Skin of body (tissue), 2 donors: ENCODE data around the gene MACROH2A1. TPM values are rescaled to one million over a fixed set of nuclear protein-coding genes. Genes with fewer than 3 reads are reported as not detected.

Experiments used
- DNase-seq: peaks from one replicate; lab custom pipeline; 2025; lab: John Stamatoyannopoulos, UW
- total RNA-seq: library from RNA; depleted of rRNA; stranded (reverse); fragments of >200 nt; gene quantifications from one replicate; pipeline ENCODE4 v1.2.3, GENCODE V29; 2014

Gene MACROH2A1
- 127 TPM for total RNA-seq

DNA sequence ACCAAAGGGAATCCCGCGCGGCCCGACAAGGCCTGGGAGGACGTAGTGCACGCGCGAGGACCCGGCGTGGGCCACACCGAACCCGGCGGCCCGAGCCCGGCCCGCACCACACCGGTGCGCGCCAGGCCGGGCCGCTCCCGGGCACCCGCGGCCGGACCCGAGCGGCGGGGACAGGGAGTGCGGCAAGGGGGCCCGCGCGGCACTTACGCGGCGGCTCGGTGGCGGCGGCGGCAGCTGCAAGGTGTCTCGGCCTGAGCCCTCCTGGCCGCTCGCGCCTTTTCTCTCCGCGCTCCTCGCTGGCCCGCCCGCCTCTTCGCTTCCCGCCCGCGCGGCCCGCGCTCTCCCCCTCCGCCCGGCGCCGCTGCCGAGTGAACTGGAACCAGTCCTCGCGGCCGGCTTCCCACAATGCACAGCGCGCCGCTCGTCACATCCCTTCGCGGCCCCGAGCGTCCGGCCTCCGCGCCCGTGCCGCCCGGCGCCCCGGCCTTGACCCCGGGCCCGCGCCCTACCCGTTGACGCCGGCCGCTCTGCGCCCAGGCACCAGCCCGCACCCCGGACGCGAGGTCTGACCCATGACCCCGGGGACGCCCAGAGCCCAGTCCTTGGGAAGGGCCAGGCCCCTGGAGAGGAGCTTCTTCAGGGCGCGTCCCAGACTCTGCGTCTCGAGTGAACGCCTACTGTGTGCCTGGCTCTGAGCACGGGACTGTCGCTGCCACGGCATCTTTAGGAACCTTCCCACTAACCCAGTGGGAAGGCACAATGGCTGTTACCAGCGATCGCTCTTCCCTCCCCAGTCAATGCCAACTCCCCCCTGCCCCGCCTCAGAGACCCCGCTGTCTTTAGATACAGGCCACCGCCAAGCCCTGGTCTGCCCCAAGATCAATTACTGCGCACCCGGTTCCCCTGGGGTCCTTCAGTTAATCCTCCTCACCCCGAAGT lies at the start of gene MACROH2A1:
Gene MACROH2A1, minus strand, starts transcription at position 377 of the 939 bp plus-strand sequence. CDS start 10,138 bp downstream, outside the sequence.
- DNase-seq, result peak; percentile 27

DNA sequence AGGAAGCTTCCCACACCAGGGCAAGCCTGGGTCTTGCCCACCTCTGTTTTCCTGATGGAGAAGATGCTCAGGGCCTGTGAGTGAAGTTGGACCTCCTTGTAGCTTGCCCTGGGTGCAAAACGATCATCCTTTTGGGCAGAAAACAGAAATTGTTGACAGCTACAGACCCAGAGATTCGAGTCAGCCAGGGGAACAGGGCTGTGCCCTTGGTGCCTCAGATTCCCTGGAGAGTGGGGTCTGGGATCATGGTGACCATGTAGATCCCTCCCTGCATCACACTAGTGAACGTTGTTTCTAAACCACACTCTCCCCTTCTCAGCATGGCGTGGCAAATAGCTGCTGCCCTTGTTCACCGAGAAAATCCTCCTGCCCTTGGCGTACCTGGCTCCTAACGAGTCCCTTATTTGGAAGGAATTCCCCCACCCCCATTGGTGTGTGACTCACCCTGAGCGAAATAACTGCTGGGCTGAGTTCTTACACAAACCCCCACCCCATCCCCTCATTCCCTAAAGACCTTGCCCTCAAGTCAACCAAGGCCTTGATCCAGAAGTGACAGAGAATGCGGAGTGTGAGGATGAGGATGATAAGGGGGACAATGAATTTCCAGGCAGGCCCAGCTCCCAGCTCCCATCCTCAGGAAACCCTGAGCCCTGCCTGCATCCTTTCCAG lies 49.2 kb upstream of the MACROH2A1 start:
- DNase-seq, result no peak

DNA sequence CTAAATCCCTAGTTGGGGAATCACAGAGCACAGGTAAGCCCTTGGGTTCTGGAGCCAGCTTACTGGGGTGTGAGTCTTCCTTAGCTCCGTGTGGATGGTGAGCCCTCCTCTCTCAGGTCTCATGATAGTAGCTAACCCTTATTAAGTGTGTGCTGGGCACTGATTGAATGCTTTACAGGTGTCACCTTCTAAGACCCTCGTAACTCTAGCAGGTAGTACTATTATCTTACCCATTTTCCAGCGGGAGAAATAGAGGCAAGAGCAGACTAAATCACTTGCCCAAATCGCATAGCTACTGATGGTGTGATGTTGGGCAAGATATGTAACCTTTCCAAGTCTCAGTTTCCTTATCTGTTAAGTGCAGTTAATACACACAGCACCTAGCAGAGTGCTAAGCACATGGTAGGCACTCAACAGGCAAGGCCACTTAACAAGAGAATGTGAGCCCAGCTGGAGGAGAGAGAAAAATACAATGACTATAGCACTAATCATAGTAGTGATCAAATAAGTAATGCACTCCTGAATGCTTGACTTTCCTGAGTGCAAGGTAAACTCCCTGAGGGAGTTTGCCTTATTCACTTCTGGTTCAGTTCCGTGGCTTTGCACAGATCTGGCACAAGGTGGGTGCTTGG lies 48.4 kb upstream of the MACROH2A1 start, which contains the start of gene DCANP1:
Gene DCANP1, minus strand, starts transcription at position 51 of the 632 bp plus-strand sequence. CDS start 240 bp downstream, outside the sequence.
- no peak for DNase-seq

DNA sequence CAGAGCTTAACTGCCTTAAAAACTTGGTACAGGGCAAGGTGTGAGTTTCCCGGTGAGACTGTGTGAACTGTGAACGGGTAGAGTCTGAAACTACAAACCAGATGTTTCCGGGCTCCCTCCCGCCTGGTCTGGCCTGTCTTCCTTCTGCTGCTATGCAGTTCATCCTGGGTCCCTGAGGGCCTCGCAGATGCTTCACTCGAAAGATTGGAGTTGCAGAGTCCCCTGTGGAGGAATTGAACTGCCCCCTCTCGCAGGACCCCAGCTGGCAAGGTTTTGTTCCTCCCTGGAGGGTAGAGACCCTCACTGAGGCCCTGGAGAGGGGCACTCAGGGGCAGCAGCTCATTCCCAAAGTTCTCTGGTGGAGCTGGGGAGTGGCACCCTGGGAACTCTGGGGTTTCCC lies 47.6 kb upstream of the MACROH2A1 start:
- peak; percentile 19 for DNase-seq

DNA sequence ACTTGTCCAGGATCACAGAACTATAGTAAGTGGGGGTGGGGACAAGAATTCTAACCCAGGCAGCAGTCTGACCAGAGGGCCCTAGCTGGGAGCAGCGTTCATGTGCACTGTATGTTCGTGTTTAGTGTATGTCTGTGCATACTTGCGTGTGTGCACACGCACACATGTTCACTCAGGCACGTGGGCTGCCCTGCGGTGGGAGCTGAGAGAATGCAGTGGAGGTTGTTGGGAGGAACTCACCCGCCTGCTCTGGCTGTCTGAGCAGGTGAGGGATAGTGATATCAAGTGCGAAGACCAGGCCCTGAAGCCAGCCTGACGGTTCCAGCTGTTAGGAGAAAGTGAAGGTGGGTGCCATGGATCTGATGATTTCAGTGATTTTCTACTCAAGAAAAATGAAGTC lies 47.2 kb upstream of the MACROH2A1 start:
- no peak for DNase-seq

DNA sequence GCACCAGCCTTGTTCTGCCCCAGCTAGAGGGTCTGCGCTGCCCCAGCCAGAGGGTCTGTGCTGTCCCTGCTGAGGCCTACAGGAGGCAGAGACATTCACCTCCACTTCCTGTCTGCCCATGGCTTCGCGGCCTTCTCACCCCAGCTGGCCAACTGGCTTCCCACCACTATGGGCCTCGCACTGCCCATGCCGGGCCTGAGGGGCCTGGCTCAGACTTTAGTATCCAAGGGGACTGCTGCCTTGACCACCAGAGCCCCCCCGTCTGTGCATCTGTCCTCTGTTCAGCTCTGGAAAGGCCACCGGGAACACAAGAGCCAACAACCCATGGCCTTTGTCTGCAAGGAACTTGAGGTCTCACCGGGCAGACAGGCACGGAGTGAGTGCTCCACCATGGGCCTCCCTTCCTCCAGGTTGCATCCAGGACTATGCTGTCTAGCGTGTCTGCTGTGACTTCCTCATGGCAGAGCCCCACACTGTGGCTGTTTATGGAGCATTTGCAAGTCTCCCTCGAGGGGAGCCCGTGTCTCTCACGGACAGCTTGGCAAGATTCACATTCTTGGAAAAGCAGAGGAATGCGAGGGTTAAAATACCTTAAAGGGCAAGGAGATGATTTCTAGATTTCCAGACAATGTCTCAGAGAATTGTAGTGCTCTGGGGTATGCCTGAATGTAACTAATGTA lies 46.4 kb upstream of the MACROH2A1 start:
- DNase-seq, result no peak

DNA sequence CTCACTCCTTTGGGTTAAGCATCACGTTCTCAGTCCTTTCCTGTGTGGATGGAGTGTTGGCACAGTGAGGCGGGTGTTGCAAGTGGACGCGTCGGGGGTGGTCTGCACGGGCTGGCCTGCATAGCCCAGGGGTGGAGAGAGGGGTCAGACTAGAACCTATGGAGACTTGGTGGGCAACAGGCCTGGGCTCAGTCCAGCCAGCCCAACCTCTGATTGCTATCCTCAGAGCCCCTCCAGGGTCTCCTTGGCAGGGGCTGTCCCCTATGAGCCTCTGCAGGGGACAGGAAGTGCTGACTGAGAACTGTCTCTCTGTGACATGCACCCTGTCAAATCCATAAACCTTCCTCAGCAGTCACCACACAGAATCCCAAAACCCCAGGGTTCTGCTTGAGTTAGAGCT lies 45.9 kb upstream of the MACROH2A1 start:
- no peak for DNase-seq

DNA sequence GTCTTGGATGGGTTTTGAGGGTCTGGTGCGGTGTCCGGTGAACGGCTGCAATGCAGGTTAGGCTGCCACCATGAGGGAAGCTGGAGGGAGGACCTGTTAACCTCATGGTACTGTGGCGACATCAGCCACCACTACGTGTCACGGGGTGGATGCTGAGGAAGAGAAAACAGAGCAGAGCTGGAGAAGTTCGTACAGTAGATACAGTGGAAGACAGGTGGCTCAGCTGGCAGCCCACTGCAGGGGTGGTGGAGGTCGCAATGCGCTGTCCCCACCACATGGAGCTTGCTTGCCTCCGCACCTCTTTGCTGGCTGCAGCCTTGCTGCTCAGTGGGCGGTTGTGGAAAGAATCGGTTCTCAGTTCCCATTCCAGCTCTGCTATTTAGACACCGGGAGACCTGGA lies 45.3 kb upstream of the MACROH2A1 start:
- no peak for DNase-seq

DNA sequence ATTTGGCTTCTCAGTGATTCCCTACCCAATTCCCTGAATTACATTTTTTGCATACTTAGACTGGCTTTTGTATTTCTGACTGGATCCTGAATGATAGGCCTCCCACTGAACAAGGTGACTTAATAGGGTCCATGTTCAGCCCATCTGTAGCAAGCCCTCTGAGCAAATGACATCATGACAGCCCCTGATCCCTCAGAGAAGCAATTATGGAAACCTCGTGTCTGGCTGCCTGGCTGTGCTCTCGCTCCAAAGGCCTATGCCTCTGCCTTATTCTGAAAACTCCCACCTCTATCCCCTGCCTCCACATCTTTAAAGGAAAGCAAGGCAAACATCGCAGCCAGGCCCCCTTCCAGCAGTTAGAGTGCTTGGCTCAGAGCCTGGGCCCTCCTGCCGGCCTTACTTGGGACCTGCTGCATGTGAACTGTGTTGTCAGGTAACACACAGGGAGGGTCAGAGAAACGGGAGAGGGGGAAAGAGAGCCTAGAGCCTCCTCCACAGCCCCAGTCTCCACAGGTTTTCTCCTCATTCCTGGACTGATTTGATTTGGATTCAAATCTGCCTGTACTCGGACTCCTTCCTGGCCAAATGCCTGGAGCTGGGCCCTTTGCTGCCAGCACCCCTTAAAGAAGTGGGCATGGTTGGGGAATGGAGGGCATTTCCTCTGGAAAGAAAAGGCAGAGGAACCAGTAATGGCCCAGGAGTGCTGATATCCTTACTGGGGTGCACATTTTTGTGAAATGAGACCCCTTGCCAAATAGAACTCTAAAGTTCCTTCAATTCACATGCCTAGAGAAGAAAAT lies 44.3 kb upstream of the MACROH2A1 start:
- peak; percentile 54 for DNase-seq

DNA sequence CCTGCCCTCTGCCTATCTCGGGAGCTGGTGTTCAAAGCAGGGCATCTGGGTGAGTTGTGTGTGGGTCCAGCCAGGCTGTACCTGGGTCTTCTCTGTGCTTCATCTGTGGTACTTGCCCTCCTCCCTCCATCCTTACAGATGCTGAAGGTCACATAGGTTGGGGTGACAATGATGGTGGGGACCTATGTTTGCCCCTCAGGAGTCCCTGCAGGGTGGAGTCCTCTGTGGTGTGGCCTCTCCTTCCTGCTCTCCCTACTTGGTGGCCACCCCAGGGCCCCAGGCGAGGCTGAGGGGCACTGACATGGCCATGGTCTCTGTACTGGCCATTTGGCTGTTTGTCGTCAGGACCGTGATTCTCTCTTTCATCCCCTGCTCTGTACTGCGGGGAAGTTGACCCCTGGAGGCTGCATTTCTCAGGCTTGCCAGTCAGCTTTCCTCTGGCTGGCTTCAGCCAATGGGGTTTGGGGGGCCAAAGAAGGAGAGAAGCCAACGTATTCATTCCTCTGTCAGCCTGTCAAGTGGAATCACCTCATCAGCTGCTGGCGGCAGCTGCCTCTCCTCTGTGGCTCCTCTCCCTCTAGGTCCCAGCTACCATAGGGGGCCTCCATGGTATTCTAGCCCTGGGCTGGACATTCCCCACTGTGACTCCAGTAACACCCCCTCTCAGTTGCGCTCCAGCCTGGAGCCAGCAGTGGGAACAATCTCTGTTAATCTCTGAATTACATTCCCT lies 43.6 kb upstream of the MACROH2A1 start:
- no peak for DNase-seq

DNA sequence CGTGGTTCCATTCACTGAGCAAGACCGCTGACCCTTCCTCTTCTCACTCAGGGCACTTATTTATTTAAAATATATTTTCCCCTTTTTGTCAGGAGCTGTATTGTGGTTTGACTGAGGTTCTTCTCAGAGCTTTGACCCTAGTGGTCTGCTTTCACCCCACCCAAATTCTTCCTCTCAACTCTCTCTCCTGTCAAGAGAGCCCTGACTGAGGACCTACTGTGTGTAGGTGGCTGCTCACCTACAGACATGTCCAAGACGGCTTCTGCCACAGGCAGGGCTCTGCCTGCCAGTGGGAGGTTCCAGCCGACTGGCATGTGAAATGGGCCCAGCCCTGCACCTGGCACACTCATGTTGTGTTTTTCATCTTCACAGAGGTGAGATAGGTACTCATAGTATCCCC lies 42.9 kb upstream of the MACROH2A1 start:
- DNase-seq, result no peak

DNA sequence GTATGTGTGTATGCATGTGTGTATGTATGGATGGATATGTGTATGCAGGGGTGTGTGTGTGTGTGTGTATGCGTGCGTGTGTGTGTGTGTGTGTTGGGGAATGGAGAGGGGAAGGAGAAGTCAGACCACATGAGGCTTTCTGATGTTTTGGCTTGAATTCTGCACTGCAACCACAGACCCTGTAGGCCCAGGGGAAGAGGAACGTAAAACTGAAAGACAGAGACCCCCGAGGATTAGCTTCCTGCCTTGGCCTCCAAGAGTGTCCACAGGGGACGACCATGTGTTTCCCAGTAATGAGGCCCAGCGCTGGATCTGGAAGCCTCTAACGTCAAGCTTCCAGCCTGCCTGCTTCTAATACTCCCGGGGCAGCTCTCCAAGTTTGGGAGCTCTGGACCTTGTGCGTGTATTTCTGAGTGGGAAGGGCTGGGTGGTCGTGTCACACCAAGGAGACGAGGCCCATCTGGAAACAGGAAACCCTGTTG lies 42.4 kb upstream of the MACROH2A1 start:
- DNase-seq, result peak; percentile 64

DNA sequence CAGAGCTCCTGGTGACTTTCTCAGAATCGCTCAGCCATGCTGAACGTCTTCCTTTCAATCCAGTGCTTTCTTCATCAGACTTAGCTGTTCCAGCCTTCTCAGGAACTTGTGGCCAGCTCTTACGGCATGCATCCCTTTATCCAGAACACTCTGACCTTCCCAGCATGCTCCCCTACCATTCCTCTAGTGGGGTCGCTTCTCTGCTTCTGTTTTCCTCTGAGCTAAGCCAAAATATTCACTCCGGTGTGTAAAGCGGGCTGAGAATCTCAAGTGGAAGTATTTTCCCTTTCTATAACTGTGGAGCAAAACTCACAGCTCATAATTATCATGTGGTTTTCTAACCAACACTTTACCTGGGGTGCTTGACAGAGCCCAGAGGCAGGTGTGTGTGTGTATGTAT lies 41.9 kb upstream of the MACROH2A1 start:
- DNase-seq, result no peak

DNA sequence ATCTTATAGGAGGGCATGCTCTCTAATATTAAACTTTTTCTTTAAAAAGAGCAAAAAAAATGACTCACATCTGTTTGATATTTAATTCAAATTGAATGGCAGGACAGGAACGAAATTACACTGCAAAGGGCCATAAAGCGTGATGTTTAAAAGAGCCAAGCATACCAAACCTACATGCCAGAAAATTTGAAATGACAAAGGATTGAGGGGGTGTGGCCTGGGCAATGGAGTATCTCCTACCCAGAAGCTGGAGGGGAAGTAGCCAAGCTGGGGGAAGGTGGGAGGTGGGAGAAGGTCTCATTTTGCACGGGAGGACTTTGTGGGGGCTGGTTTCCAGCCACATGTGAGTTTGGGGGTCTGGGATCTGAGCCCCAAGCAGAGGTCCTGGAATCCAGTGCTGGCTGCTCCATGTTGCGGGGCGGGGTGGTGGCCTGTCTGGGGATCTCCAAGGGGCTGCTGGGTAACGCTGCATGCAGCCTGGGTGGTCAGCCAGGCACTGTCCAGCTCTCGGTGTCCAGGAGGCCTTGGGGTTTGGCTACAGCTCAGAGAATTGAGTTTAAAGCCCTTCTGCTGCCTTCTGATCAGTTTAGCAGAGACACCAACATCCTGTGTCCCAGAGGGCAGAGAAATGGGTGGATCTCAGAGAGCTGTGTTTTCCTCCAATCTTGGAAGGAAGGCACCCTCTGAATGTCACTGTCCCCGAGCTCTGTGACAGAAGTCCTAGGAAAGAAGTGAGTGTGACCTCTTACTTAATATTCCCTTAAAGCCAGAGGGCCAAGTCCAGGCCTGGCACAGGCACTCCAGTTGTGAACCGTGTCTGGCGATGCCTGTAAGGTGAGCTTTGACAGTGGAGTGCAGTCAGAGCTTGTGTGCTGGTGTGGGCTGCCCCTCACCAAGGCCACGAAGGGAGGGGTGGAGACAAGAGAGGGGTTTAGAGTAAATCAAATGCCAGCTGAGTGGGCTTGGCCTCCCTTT lies 40.5 kb upstream of the MACROH2A1 start:
- peak; percentile 29 for DNase-seq

DNA sequence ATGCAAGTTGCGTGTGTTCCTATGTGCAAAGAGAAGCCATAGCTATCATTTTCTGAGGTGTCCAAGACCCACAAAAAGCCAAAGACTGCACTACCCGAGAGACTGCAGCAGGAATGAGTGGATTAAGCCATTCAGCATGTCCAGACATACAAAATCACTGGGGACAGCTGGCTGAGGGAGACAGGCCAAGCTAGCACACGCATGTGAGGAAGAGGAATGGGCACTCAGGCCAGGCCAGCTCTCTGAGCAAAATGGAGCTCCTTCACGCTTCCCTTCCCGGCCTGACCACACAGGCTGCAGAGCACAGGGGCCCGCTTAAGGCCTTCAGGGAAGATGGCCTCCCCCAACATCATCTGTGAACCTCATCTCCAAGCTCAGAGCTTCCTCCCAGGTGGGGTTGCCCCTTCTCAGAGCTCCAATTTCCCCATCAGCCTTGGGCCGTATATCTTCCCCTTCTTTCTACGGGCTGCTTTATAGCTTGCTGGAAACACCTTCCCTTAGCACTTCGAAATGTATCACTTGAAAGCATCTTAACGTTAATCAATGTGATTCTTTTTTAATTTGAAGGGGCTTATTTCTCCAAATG lies 39.7 kb upstream of the MACROH2A1 start:
- no peak for DNase-seq

DNA sequence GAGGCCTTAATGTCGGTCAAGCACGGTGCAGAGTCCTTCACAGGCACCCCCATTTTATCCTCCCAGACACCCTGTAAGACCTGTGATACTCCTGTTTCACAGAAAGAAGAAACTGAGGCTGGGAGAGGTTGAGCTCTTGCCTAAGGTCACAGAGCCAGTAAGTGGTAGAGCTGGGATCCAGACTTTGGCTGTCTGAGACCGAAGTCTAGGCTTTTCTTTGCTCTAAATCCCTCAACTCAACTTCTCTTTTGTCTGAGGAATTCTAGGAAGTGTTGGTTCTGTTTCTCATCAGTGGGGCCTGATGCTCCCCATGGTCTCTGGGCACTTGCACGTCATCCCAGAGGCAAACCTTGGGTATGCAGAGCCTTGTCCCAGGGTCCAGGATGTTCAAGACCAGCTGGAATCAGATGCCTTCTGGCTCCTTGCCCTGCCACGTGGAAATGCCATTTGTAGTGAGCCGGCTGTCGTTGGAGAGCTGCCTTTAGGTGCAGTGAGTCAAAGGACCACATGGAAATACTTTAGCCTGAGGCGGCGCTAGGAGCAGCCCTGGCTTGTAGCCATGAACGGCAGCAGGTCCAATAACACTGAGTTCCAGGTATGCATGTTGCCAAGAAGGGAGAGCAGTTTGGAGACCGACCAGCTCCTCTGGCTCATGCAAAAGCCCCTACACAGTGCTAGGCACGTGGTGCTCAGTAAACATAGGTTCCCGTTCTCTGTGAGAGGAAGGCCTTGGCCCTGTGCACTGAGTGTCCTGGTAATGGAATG lies 38.9 kb upstream of the MACROH2A1 start:
- peak; percentile 58 for DNase-seq

DNA sequence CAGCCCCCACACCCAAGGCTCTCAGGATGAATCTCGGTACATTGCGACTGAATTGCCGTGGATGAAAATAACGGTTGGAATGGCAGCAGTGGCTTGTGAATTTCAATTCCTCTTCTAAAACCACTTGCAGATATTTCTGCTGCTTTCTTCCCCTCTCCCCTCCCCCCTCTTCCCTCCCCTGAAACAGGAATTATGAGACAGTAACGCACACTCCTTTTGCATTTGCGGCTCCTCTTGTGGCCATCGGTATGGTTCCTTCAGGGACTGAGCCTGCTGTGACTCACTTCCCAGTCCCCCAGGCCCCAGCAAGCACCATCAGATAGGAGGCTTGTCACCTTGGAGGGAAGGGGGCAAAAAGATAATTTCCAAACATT lies 38.4 kb upstream of the MACROH2A1 start:
- DNase-seq, result no peak
